Stimulated activated CD4-positive, alpha-beta T cell treated with anti-CD3 and anti-CD28 coated beads, TNF-alpha, amount 100 ng/mL, for 4 hours (primary cell): ENCODE measurements around the gene STOML3.

Experiments used
- DNase-seq, 3 experiments: peaks; one replicate each; pipeline ENCODE4 v3.0.0-alpha.2; 2020; ENCODE audit warnings: low read depth in 3 of 3

Gene STOML3

DNA sequence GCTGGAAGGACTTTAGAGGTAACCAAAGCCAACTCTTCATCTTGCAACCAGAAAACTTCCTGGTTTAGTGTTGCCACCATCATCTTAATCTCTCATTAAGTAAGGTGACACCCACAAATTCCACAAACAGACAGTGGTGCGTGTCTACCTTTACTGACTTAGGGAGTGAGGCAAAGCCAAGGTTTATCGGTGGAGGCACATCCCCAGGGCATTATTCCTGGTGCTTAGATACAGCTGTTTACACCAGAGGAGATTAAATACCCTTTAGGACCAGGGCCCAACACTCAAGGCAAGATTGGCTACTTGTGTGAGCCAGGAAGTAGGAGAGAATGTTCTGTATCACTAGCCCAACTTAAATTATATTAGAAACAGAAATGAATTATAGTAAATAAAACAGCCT, 9.5 kb downstream of the STOML3 start:
- DNase-seq, result no peak

DNA sequence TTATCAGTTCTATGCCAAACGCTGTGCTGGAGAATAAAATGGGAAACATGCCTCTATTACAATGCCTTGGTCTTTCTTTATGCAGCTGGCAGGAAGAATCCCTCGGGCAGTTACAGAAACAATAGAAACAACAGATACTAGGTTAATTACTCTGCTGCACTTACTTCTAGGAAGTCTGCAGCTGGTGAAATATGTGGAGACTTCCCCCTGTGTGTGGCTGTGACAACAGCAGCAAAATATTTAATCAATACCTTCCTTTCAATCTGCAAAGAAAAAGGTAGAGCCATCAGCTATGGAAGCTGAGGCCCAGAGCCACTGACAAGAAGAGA, 9.9 kb downstream of the STOML3 start:
- DNase-seq, result no peak

DNA sequence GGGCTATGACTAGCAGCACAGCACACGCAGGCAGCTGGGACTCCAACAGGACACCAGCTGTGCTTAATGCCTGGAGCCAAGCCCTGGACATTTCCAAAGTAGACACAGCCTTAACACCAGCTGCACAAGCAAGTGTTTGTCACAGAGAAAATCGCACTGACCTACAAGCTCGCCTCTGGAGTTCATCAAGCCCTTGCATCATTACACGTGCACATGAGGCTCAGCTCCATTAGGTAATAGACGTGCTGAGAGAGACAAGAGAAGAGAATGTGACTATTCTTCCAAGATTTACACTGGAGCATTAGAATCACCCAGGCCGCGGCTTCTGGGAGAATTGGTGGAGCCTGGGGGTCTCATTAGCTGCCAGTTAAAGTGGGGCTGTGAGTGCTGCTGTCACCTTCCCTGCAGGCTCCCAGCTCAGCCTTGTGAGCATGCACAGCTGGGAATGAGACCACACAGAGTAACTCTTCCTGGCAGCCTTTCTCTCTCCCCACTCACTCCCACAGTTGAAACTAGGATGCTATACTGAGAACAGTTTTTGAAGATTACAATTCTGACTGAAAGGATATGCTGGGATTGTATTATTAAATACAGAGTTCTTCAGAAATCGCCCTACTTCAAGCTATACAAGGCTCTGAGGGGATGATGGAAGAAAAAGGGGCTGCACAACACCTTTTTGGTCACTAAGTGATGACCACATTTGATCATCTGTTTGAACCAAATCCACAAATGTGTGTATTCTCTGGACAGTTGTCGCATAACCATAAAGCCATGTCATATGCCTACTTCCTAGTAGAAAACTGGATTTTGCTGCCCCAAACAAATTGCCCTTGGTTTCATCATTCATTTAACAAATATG, 10.5 kb downstream of the STOML3 start:
- no peak for DNase-seq

DNA sequence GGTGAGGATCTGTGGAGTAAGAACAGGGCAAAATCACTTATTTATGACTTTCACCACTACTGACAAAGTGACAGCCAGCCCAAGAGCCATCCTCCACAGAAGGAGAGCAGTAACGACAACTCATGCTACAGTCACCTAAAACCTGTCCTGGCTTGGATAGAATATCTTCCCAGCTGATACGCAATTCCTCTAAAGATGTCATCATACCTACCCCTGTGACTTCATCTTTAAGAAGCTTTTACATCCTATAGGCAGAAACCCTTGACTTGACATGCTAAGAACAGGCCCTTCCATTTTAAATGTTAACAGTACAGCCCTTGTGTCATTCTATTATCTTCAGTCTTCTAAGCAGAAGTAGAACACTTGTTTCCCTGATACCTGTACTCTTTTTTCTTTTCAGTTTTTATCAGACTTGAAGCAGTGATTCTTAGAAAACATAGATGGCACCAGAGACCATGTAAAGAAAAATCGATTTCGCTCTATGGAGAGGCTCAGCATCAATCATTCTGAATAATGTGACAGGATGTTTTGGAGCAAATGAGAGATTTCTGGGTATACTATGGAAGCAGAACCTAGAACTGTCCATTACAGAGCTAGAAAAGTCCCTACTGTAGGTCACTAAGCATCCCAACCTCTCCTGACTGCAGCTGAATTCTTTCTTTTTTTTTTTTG, 20.1 kb downstream of the STOML3 start:
- no peak for DNase-seq

DNA sequence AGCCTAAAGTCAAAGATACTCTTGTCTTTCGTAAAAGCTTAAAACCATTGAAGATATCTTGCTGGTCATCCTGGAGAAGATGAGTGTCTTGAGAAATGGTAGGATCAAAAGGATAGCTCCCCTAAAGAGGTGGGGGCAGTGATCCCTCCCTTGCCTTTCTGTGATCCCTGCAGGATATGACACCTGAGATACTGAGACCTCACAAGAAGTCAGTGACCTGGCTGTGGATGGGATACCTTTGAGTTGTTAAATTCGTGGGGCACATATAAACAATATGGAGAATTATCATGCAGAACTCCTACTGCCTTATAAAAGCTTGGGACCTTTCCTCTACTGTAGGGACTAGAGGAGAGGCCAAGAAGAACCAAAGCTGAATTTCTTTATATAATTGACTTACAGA, 21.4 kb downstream of the STOML3 start:
- no peak for DNase-seq

DNA sequence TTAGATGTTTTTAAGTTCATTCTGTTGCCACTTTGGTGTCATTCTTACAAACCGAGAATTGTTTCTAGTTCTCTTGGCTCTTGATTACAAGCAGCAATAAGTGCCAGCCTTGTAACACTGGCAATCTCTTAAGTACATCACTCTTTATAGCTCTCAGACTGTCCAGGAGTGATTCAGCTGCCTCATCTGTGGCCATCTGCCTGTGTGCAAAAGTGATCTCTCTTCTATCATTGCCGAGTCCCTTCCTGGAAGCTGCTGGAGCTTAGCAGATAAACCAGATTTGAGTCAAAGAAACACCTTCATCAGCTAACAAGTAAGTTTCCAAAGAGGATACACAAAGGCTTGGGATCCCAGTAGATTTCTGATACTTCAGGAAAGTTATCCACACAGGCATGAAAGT, 23.2 kb downstream of the STOML3 start:
- no peak for DNase-seq

DNA sequence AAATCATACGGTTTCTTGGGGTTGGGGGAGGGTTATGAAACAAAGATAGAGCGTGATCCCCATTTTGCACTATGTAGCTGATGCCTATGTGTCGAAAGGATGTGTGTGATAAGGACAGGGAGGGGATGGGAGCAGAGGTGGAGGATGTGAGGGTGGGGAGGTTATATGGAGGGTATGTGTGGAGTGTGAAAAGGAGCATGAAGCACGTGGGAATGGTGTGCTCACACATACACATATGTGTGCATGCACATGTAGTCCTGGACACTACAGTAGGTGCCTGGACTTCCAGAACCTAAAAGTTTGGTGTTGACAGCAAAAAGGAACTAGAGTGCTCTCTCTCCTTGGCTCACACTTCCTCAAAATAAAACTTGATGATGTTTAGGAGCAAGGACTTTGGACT, 25.4 kb downstream of the STOML3 start:
- no peak for DNase-seq

DNA sequence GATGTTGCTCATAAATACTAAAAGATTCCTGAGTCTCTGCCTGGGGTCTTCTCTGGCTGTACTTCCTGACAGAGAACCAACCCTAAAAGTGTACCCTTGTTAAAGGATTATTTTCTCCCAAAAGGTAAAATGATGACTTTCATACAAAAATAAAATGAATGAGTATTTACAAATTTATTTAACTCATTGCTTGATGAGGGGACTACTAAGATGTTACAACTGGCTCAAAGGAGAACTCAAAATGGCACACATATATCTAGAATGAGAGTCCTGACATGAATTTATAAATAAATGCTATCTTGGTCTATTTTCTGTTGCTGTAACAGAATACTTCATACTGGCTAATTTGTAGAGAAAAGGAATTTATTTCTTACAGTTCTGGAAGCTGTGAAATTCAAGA, 30.5 kb downstream of the STOML3 start:
- no peak for DNase-seq

DNA sequence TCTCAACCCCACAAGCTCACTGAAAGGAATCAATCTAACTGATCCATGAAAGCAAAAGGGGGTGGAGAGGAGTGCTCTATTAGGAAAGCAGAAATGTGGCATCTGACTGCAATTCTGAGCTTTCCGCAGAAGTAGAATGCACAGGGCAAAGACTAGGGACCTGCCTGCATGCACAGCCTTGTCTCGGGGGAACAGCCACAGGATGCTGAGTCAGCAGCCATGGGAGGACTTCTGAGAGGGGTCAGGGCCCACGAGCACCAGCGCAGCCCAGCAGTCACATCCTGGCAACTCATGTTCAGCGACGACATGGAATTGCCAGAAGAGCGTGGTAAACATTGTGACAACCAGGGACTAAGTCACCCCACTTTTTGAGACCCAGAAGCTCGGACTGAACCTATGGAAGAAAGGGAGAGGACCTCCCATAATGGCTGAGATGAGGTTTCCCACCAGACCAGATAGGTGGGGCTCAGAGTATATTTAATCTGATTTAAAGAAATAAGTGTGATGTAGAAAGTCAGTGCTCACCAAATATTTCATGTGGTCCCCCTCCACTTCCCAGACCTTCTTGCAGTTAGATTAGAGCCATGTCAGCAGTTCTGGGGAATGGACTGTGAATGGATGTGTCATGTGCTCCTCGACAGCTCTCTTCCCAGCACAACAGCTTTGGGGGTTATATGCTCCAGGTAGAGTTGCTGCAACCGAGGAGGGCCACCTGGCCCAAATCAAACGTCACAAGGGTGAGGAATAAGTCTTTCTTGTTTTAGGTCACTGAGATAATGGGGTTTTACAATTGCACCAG, 32.6 kb downstream of the STOML3 start:
- DNase-seq, result no peak

DNA sequence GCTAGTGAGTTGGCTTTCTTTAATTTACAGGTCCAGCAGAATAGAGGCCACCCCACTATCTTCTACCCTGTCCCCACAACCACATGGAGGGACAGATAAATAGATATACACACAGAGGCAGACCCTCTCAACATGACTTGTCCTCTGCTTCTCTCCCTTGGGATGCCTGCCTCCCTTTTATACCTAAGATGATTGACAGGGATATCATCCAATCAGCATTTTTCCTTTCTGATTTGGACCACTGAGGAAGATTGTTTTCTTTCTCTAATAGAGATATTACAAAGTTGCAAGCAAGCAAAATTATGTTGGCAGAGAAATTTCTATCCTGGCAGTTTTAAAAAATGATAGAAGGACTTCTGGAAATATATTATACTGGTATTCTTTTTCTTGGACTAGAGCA, 35.8 kb downstream of the STOML3 start:
- no peak for DNase-seq

DNA sequence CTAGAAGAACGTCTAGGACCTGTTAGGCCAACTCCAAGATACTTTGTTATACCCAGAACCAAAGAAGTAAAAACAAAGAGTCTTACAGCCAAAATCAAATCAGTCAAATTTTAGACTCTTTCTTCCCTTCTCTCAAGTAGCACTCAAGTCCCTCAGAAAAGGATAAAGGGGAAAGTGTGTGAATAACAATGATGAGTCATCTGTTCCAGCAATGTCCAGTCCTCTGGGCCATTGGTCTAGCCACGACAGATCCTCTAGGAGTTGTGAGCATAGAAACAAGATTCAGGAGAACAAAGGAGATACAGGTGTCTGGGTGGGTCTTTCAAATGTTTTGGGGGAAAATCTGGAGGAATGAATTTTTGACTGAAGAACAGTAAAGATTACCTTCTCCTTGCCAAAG, 36.3 kb downstream of the STOML3 start:
- DNase-seq, result no peak

DNA sequence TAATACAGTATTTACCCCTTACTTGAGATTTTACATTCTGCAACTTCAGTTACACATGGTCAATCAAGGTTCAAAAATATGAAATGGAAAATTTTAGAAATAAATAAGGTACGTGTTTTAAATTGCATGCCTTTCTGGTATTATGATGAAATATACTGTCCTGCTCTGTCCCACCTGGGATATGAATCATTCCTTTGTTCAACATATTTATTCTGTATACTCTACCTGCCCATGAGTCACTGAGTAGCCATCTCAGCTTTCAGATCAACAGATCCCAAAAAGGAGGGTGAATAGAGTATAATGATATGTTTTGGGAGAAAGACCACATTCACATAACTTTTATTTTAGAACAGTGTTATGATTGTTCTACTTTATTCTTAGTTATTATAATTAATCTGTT, 37.8 kb downstream of the STOML3 start:
- DNase-seq, result no peak

DNA sequence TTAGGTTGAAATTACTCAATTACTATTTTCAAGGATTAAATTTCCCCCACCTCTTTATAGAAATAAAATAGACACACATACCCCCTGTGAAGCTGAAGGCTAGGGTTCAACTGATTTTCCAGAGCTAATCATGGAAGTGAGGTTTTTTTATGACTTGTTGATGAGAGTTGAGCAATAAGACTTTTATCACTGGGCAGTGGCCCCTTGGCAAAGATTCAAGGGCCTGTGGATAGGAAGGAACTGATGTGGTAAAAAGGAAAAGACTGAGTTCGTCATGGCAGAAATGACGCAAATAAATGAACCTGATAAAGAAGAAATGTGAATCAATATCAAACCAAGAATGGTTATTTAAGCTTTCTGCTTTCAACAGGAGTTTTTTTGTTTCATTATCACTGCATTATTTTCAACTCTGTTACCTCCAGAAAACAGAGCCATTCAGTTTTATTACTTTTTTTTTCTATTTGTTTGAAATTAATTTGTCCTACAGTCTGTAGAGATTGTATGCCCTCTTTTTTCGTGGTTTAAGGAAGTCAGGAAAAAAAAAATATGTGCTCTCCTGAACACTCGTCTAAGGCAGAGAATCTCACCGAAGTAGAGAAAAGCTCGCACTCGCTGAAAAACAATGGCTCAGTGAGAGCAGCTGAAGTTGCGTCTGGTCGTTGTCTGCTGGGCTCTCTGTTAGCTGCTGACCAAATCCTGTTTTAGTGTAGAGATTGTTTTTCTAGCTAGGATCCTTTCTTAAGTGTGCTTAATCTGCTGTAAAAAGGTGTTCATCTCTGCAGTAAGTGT, 38.9 kb downstream of the STOML3 start:
- DNase-seq, result no peak

DNA sequence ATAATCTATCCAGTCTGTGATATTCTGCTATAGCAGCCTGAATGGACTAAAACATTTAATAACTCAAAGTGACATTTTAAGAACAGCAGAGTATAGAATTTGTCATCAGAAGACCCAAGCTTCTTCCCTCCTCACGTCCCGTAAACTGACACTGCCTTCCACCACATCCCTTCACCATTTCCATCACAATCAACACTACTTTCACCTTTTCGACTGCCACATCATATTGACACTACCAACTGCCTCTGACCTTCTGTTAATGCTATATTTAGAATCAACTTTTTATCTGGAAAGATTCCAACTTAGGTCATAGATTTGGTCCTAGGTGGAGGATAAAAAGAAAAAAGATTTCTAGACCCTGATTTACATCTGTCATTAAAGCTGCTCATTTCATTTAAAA, 39.6 kb downstream of the STOML3 start:
- no peak for DNase-seq

DNA sequence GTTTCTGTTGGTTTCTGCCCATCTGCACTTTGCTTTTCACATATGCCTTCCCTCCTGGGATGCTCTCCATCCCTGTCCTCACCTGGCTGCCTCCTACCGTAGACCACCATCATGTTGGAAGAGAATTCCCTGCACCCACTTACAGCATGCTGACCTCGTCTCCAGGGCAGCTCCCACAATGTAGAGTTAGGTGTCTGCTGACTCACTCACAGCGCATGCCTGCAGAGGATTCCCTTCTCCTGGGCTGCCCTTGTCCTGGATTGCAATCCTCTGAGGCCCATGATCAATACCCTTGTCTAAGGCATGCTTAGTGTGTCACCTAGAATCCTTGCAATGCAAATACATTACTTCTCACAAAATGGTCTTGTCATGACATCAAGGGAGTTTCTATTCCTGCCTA, 43.6 kb downstream of the STOML3 start:
- no peak for DNase-seq

DNA sequence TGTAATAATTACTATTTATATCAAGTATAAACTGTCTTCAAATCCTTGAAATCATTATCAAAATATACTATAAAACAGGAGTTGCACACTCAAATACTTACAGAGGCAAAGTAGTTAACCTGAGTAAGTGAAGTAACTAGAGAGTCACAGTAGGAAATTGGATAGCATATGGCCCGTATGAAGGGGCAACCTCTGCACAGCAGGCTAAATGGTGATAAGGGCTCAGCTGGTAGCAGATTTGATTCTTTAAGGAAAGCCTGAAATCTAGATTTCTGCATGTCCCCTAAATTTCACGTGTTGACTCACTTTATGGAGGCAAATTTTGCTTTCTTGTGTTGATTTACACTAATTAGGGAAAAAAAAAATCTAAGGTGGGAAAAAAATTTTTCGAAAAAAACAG, 46.4 kb downstream of the STOML3 start:
- no peak for DNase-seq

DNA sequence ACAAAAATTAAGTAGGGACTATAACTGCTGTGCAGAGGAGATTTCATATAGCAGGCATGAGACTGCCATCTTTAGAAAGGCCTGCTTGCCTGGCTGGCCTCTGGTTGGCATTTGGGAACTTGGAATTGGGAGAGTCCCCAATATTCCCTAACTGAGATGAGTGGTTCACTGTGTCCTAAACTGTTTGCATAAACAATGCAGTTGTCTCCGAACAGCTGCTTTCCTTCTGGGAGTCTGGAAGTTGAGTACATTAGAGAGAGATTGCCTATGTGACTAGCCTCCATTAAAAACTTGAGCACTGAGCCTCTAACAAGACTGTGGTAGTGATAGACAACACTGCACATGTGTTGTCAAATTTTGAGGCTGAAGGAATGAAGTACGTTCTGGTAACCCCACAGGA, 47.4 kb downstream of the STOML3 start:
- DNase-seq, result no peak

DNA sequence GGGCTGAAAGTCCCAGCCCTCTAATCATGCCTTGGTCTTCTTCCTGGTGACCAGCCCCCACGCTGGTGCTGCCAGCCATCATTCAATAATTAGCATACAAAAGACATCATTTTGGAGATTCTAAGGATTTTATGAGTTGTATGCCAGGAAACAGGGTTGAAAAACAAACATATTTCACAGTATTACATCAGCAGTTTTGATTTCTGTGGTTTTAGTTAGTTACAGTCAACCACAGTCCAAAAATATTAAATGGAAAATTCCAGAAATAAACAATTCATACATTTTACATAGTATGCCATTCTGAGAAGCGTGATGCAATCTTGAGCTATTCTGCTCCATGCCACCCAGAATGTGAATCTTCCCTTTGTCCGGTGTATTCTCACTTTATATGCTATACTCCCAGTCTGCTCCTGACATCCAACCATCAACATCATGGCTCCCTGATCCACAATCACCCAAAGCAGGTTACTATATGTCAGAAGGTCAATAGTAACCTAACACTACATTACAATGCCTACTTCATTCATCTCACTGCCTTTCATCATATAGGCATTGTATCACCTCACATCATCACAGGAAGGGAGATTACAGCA, 49.2 kb downstream of the STOML3 start:
- DNase-seq, result no peak

DNA sequence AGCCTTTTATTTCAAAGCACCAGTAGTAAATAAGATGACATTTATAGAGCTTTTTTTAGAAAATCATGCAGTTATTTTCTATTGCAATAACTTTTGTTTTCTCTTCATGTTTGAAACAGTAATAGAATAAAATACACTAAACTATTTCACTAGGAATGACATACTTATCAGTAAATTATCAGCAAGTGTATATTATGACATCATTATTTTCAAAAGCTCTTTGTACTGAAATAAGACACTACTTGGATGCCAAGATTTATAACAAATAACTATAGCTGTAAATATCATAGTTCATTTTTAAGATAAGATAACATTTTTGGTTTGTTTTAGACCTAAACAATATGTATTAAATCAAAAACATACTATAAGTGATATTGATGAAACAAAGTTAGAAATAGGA, 56.8 kb downstream of the STOML3 start:
- no peak for DNase-seq

DNA sequence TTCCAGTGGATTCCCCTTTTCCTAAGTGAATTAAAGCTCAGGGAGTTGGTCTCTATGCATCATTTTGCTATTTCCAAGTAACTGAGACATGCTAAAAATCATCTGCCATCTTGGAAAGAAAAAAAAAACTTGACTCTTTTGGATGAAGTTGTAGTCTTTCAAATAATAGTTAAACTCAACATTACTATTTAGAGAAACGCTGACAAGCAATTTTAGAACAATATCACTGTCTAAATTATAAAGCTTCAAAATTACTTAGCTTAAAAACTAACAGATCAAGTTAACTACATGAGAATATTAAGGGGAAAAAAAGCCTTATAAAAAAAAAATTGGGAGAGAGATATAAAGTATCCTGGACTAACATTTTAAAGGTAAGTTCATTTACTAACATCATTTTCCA, 68.5 kb downstream of the STOML3 start:
- DNase-seq, result no peak

DNA sequence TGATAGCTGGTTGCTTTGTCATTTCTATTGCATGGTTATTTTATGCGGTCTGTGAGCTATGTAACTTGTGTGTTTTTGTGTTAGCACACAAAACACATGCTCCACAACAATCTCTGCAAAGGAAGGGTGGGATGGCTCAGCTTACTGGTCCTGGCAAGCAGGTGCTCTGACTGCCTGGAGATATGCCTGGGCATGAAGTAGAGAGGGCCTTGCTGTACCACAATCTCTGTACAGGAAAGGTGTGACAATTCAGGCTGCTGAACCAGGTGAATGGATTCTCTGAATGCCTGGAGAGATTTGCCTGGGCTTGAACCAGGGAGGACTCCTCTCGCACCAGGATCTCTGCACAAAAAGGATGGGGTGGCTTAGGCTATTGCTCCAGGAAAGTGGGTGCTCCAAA, 69.5 kb downstream of the STOML3 start:
- no peak for DNase-seq
